ENCODE data around the gene IL2RA.

DNA sequence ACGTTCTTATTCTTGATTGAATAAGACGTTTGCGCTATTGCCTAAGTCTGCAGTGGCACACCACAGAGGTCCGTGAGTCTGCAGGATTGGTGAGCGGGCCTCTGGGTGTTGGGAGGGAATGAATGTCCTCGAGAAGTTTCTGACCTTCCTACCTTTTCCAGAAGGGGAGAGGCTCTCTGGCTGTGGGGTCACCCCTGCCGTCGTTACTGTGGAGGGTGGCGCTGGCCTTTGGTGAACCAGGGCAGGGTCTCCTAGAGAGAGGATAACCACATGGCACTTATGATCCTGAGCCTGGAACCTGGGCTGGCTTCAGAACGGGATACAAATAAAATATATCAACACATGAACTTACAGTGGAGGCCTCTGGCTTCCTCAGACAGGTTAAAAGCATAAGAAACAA lies 98.6 kb downstream of the IL2RA start:
- no peak for TF ChIP-seq CTCF (conservative IDR thresholded peaks at IDR 0.05)
- no peak for TF ChIP-seq ZFX (IDR thresholded peaks at IDR 0.05)

Measured in C4-2B (cell line).